A673 (cell line): ENCODE data around the gene CD164L2. TPM values are rescaled to one million over a fixed set of nuclear protein-coding genes. Genes with fewer than 3 reads are reported as not detected.
"Not testable (repeated sequence)": the region's sequence is repeated elsewhere in the genome, so short reads cannot be mapped to it uniquely, and the experiment has no call there.

Experiments used
- BruUV-seq: library from RNA; stranded (reverse); fragments of 400-500 nt; replicated peaks from 2 replicates; lab custom pipeline; 2021; lab: Mats Ljungman, UMichigan
- CTCF ChIA-PET: fragments of 300-600 bp; sonication (Branson Sonifier 250); formaldehyde crosslinking; loops from one replicate; lab custom pipeline; 2022; ENCODE audit warnings: antibody characterized with exemption; lab: Charles Lee
- POLR2A ChIA-PET: fragments of 300-600 bp; sonication (Branson Sonifier 250); formaldehyde crosslinking; loops from one replicate; lab custom pipeline; 2022; ENCODE audit warnings: antibody characterized with exemption; ENCODE audit not compliant: low non-redundant PET; lab: Charles Lee
- DNase-seq: peaks from one replicate; pipeline ENCODE4 v3.0.0-alpha.2; 2015; ENCODE audit warnings: low spot score
- H3K27ac ChIP-seq: fragments of 200-600 bp; sonication (generic); 2 replicates; pipeline ENCODE4 v1.5.1; 2016; ENCODE audit warnings: mixed run types, low read depth, mild to moderate bottlenecking, mixed read lengths, antibody characterized with exemption, low read length; ENCODE audit not compliant: poor library complexity, severe bottlenecking
- H3K27me3 ChIP-seq: fragments of 200-600 bp; sonication (generic); replicated peaks from 2 replicates; pipeline ENCODE4 v1.6.1; 2017; ENCODE audit warnings: mixed run types, low read depth, mild to moderate bottlenecking, mixed read lengths, antibody characterized with exemption, low read length; ENCODE audit not compliant: insufficient read depth, poor library complexity
- H3K36me3 ChIP-seq: fragments of 200-600 bp; sonication (generic); 2 replicates; pipeline ENCODE4 v1.6.1; 2016; ENCODE audit warnings: mixed run types, mild to moderate bottlenecking, mixed read lengths, antibody characterized with exemption, low read length; ENCODE audit not compliant: insufficient read depth, poor library complexity, severe bottlenecking
- H3K4me1 ChIP-seq: fragments of 200-600 bp; sonication (generic); 2 replicates; pipeline ENCODE4 v1.6.1; 2017; ENCODE audit warnings: mixed run types, mild to moderate bottlenecking, mixed read lengths, antibody characterized with exemption, low read length; ENCODE audit not compliant: insufficient read depth, poor library complexity, severe bottlenecking
- H3K4me3 ChIP-seq: fragments of 200-600 bp; sonication (generic); 2 replicates; pipeline ENCODE4 v1.5.1; 2016; ENCODE audit warnings: low read depth, mixed run types, mild to moderate bottlenecking, mixed read lengths, low read length; ENCODE audit not compliant: poor library complexity, severe bottlenecking
- H3K9me3 ChIP-seq: fragments of 200-600 bp; sonication (generic); 2 replicates; pipeline ENCODE4 v1.6.1; 2016; ENCODE audit warnings: mixed run types, low read depth, mild to moderate bottlenecking, mixed read lengths, antibody characterized with exemption, low read length; ENCODE audit not compliant: poor library complexity, severe bottlenecking
- EZH2 ChIP-seq: fragments of 200-600 bp; sonication (generic); IDR thresholded peaks from 2 replicates; pipeline ENCODE4 v1.6.1; 2017; ENCODE audit warnings: borderline replicate concordance, low read depth, mild to moderate bottlenecking, mixed read lengths, antibody characterized with exemption, low read length; ENCODE audit not compliant: poor library complexity, severe bottlenecking
- intact Hi-C: fragments of 100-400 bp; cut with micrococcal nuclease; formaldehyde crosslinking; loops from one replicate; pipeline ENCODE4 v1.10.0; 2022; ENCODE audit not compliant: unreplicated experiment
- total RNA-seq: library from RNA; stranded (reverse); gene quantifications from 2 replicates; pipeline ENCODE4 v1.2.3, GENCODE V29; 2021
- TF ChIP-seq, protein P1 (sequence below): fragments of 300-800, 200-600 bp; sonication (generic); conservative IDR thresholded peaks from 2 replicates; pipeline ENCODE4 v1.5.1; 2017; ENCODE audit warnings: low read depth, mild to moderate bottlenecking, antibody characterized with exemption, low read length, moderate library complexity, mixed read lengths

Gene CD164L2
- total RNA-seq, 1 experiment from 2014 or later: not detected

DNA sequence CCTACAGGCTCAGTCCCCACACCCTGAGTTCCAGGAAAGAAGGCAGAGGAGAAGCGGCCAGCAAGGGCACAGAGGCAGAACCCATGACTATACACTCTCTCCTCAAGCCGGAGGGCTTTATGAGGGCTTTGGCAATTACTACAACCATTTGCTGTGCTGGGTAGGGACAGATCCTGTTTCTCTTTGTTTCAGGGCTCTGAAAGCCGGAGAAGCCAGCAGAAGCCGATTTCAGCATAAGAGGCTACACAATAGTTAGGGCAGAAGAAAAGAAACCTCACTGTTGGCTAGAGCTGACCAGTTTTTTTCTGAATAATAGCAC is 23.2 kb upstream of the CD164L2 start:
- Histone ChIP-seq H3K9me3 (no peaks in the 10 kb centered on the region), H3K36me3 (peaks cover 34% of the 10 kb centered on the region), H3K4me3 (no peak overlapping the region), H3K27me3 (no peaks in the 10 kb centered on the region), H3K4me1 (no peaks in the 10 kb centered on the region), H3K27ac (no peak overlapping the region)
- POLR2A ChIA-PET: no interaction called here
- CTCF ChIA-PET: no interaction called here
- DNase-seq: no peak
- intact Hi-C loops: no loop called here
- no TSS peak for BruUV-seq
- no peak for TF ChIP-seq EZH2
- TF ChIP-seq, protein P1, sequence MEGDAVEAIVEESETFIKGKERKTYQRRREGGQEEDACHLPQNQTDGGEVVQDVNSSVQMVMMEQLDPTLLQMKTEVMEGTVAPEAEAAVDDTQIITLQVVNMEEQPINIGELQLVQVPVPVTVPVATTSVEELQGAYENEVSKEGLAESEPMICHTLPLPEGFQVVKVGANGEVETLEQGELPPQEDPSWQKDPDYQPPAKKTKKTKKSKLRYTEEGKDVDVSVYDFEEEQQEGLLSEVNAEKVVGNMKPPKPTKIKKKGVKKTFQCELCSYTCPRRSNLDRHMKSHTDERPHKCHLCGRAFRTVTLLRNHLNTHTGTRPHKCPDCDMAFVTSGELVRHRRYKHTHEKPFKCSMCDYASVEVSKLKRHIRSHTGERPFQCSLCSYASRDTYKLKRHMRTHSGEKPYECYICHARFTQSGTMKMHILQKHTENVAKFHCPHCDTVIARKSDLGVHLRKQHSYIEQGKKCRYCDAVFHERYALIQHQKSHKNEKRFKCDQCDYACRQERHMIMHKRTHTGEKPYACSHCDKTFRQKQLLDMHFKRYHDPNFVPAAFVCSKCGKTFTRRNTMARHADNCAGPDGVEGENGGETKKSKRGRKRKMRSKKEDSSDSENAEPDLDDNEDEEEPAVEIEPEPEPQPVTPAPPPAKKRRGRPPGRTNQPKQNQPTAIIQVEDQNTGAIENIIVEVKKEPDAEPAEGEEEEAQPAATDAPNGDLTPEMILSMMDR: no peak

DNA sequence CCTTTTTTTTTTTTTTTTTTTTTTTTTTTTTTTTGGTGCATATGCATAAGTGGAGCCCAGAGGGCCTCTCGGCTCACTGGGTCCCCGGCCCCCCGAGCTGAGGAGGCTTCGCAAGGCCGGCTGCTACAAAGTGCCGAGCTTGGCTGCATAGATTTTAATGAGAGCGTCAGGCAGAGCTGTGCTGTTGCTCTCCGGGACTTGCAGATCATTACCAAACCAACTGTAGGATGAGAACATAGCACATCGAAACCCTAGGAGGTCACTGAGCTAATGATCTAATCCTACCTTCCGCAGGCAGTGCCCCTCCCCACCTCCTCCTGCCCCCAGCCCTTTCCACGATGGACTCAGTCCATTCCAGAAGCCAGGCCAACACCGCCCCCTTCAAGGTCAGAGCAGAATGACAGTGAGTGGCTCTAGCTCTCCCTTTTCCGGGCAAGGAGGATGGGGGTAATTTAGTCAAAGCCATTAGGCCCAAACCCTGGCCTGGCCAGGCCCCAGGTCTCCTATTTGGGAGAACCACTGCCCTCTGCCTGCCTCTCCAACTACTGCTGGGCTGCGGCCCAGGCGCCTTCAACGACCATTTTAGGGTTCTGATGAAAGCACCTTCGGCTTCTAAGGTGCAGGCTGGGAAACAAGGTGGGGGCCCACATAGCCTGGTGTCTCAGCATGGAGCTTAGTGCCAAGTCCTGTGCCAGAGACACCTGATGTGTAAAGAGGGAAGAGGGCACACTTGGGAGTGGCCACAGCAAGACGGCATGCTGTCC is 22.6 kb upstream of the CD164L2 start:
- BruUV-seq, POLR2A ChIA-PET, CTCF ChIA-PET, H3K4me1 ChIP-seq, H3K27ac ChIP-seq, DNase-seq, H3K9me3 ChIP-seq, H3K4me3 ChIP-seq, intact Hi-C loops, H3K27me3 ChIP-seq: not testable (repeated sequence)
- H3K36me3 ChIP-seq: peaks cover 29% of the 10 kb centered on the region

DNA sequence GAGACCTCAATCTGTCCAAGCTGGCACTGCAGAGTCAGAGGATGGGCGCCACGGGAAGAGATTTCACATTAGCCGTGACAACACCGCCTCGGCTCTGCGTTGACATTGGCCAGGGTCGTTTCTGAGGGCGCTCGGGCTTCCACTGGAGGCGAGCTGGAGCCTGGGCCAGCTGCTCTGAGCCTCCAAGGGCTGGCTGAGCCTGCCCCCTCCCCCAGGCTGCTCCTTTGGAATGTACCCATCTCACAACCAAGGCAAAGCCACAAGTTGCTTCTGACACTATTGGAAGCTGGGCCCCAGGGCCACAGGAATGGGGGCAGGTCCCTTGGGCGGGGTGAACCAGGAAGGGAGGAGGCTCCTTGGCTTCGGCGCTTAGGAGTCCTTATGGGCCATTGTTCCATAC is 21.9 kb upstream of the CD164L2 start:
- no peak overlapping the region for H3K4me3 ChIP-seq
- TF ChIP-seq, protein P1: no peak
- no peak for TF ChIP-seq EZH2
- H3K36me3 ChIP-seq: peaks cover 22% of the 10 kb centered on the region
- ChIA-PET POLR2A (no interaction called here), CTCF (no interaction called here)
- H3K4me1 ChIP-seq: no peaks in the 10 kb centered on the region
- no TSS peak for BruUV-seq
- no peak overlapping the region for H3K27ac ChIP-seq
- DNase-seq: no peak
- intact Hi-C loops: no loop called here
- no peaks in the 10 kb centered on the region for H3K9me3 ChIP-seq
- no peaks in the 10 kb centered on the region for H3K27me3 ChIP-seq

DNA sequence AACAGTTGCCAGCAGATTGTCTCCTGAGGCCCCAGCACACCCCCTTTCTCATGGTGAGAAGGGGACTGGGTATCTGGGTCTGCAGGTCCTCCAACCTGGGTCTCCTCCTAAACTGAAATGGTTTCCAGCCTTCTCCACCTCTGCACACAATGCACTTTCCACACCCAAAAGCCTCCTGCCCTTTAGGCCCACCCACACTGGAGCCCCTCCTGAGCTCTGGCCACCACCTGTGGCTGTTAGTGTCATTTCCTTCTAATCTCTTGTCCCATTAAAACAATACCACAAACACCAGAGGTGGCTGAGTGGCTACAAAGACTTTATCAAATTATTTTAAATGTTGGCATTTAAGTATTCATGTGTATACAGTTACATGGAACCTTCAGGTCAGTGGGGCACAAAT is 20.8 kb upstream of the CD164L2 start:
- POLR2A ChIA-PET: no interaction called here
- CTCF ChIA-PET: no interaction called here

More for the DNA sequence above, 20.8 kb upstream of the CD164L2 start:
- no peak for DNase-seq
- no peaks in the 10 kb centered on the region for H3K4me1 ChIP-seq
- BruUV-seq: no TSS peak
- H3K27me3 ChIP-seq: no peaks in the 10 kb centered on the region
- H3K36me3 ChIP-seq: peaks cover 15% of the 10 kb centered on the region
- TF ChIP-seq, protein P1: no peak
- TF ChIP-seq EZH2: no peak
- H3K9me3 ChIP-seq: no peaks in the 10 kb centered on the region
- no peak overlapping the region for H3K4me3 ChIP-seq
- no peak overlapping the region for H3K27ac ChIP-seq
- intact Hi-C loops: loop anchor here (5.0 kb wide), 1 partner anchor 263 kb away; no protein-coding TSS in a partner anchor
